SW480 (cell line): ENCODE data around the gene CNIH3.

Experiments used
- DNase-seq: peaks from one replicate; pipeline ENCODE4 v3.0.0-alpha.2; 2016; ENCODE audit warnings: low spot score

Gene CNIH3

GRCh38 chr1:224616756-224617409, 766 bp downstream of the CNIH3 start:
- DNase-seq: no peak

- no peak for DNase-seq
Observed at GRCh38 chr1:224617410-224618355, 1.6 kb downstream of the CNIH3 start.

- no peak for DNase-seq
Observed at GRCh38 chr1:224619209-224619608, 3.1 kb downstream of the CNIH3 start.

GRCh38 chr1:224620105-224620504, 4.0 kb downstream of the CNIH3 start:
- DNase-seq: no peak

GRCh38 chr1:224621813-224622682, 5.9 kb downstream of the CNIH3 start:
- no peak for DNase-seq

GRCh38 chr1:224622831-224623230, 6.7 kb downstream of the CNIH3 start:
- DNase-seq: no peak

GRCh38 chr1:224623310-224623714, 7.2 kb downstream of the CNIH3 start:
- peak; percentile 22 for DNase-seq

GRCh38 chr1:224623743-224624333, 7.7 kb downstream of the CNIH3 start:
- peak; percentile 97 for DNase-seq

GRCh38 chr1:224624432-224624831, 8.3 kb downstream of the CNIH3 start:
- DNase-seq: no peak

- no peak for DNase-seq
Observed at GRCh38 chr1:224626042-224626441, 9.9 kb downstream of the CNIH3 start.

GRCh38 chr1:224629965-224630364, 13.8 kb downstream of the CNIH3 start:
- DNase-seq: peak; percentile 24

GRCh38 chr1:224631462-224632115, 15.5 kb downstream of the CNIH3 start:
- no peak for DNase-seq

GRCh38 chr1:224632381-224632871, 16.3 kb downstream of the CNIH3 start:
- no peak for DNase-seq

GRCh38 chr1:224632921-224633321, 16.8 kb downstream of the CNIH3 start:
- peak; percentile 31 for DNase-seq

GRCh38 chr1:224635356-224635755, 19.2 kb downstream of the CNIH3 start:
- DNase-seq: no peak

GRCh38 chr1:224637515-224637914, 21.4 kb downstream of the CNIH3 start:
- peak; percentile 93 for DNase-seq

GRCh38 chr1:224637936-224638335, 21.8 kb downstream of the CNIH3 start:
- DNase-seq: no peak

GRCh38 chr1:224639426-224639975, 23.4 kb downstream of the CNIH3 start:
- DNase-seq: no peak

GRCh38 chr1:224640018-224640417, 23.9 kb downstream of the CNIH3 start:
- DNase-seq: no peak

- no peak for DNase-seq
Observed at GRCh38 chr1:224640587-224640986, 24.5 kb downstream of the CNIH3 start.

- no peak for DNase-seq
Observed at GRCh38 chr1:224641030-224641429, 24.9 kb downstream of the CNIH3 start.
